SK-N-SH treated with all-trans-retinoic acid at 6 μM for 48 hours (cell line): Measurements from ENCODE around the gene LMF2.

Source experiments
- ATAC-seq: fragments of 200-7000 bp; cut with Tn5 transposase; 3 replicates; pipeline ENCODE4 v1.9.1; 2020; ENCODE audit warnings: mild to moderate bottlenecking, moderate library complexity
- ARNTL ChIP-seq: fragments of 450-650 bp; formaldehyde crosslinking; IDR thresholded peaks from 2 replicates; pipeline ENCODE4 v1.5.0; 2020; ENCODE audit warnings: low read depth, mild to moderate bottlenecking, moderate library complexity, borderline replicate concordance
- BACH2 ChIP-seq: fragments of 250-450 bp; sonication (Bioruptor Pico); IDR thresholded peaks from 2 replicates; pipeline ENCODE4 v1.9.0; 2021; ENCODE audit warnings: mild to moderate bottlenecking, borderline replicate concordance
- CREB5 ChIP-seq: fragments of 250-450 bp; sonication (Bioruptor Pico); IDR thresholded peaks from 2 replicates; pipeline ENCODE4 v1.5.1; 2020; ENCODE audit warnings: low read depth, mild to moderate bottlenecking, moderate library complexity
- CSDC2 ChIP-seq: fragments of 250-450 bp; sonication (Bioruptor Pico); IDR thresholded peaks from 2 replicates; pipeline ENCODE4 v1.5.0; 2020; ENCODE audit warnings: mild to moderate bottlenecking, moderate library complexity
- CSRNP3 ChIP-seq: fragments of 250-450 bp; sonication (Bioruptor Pico); IDR thresholded peaks from 2 replicates; pipeline ENCODE4 v1.5.1; 2021; ENCODE audit warnings: mild to moderate bottlenecking, moderate library complexity
- ESRRG ChIP-seq: fragments of 250-450 bp; sonication (Bioruptor Pico); IDR thresholded peaks from 2 replicates; pipeline ENCODE4 v1.6.1; 2021; ENCODE audit warnings: mild to moderate bottlenecking
- GLIS3 ChIP-seq: fragments of 250-450 bp; sonication (Bioruptor Pico); IDR thresholded peaks from 2 replicates; pipeline ENCODE4 v1.5.0; 2020; ENCODE audit warnings: mild to moderate bottlenecking, moderate library complexity
- OSR1 ChIP-seq: fragments of 250-450 bp; sonication (Bioruptor Pico); IDR thresholded peaks from 2 replicates; pipeline ENCODE4 v1.8.0; 2022; ENCODE audit warnings: moderate library complexity, mild to moderate bottlenecking, inconsistent platforms
- PATZ1 ChIP-seq: fragments of 250-450 bp; sonication (Bioruptor Pico); IDR thresholded peaks from 2 replicates; pipeline ENCODE4 v1.8.0; 2020; ENCODE audit warnings: mild to moderate bottlenecking, moderate library complexity, borderline replicate concordance
- POU6F1 ChIP-seq: fragments of 250-450 bp; sonication (Bioruptor Pico); IDR thresholded peaks from 2 replicates; pipeline ENCODE4 v1.8.0; 2021; ENCODE audit warnings: low read depth, mild to moderate bottlenecking, moderate library complexity, borderline replicate concordance
- PPARA ChIP-seq: fragments of 250-450 bp; sonication (Bioruptor Pico); IDR thresholded peaks from 2 replicates; pipeline ENCODE4 v1.5.0; 2020; ENCODE audit warnings: mild to moderate bottlenecking, borderline replicate concordance
- SNAI2 ChIP-seq: fragments of 250-450 bp; sonication (Bioruptor Pico); IDR thresholded peaks from 2 replicates; pipeline ENCODE4 v1.5.0; 2020; ENCODE audit warnings: mild to moderate bottlenecking, moderate library complexity
- TCF4 ChIP-seq: fragments of 250-450 bp; sonication (Bioruptor Pico); IDR thresholded peaks from 2 replicates; pipeline ENCODE4 v1.8.0; 2021; ENCODE audit warnings: mild to moderate bottlenecking, moderate library complexity, borderline replicate concordance
- TSHZ2 ChIP-seq: fragments of 250-450 bp; sonication (Bioruptor Pico); IDR thresholded peaks from 2 replicates; pipeline ENCODE4 v1.5.0; 2020; ENCODE audit warnings: mild to moderate bottlenecking, moderate library complexity
- ZC3H10 ChIP-seq: fragments of 250-450 bp; sonication (Bioruptor Pico); IDR thresholded peaks from 2 replicates; pipeline ENCODE4 v1.5.1; 2021; ENCODE audit warnings: mild to moderate bottlenecking, moderate library complexity
- ZFP3 ChIP-seq: fragments of 250-450 bp; sonication (Bioruptor Pico); IDR thresholded peaks from 2 replicates; pipeline ENCODE4 v1.5.0; 2020; ENCODE audit warnings: mild to moderate bottlenecking, moderate library complexity
- ZFP30 ChIP-seq: fragments of 450-650 bp; formaldehyde crosslinking; IDR thresholded peaks from 2 replicates; pipeline ENCODE4 v1.5.0; 2022; ENCODE audit warnings: mild to moderate bottlenecking, moderate library complexity
- ZNF565 ChIP-seq: fragments of 450-650 bp; formaldehyde crosslinking; conservative IDR thresholded peaks from 2 replicates; pipeline ENCODE4 v1.5.0; 2020; ENCODE audit warnings: low read depth, mild to moderate bottlenecking, moderate library complexity
- ZNF70 ChIP-seq: fragments of 450-650 bp; formaldehyde crosslinking; IDR thresholded peaks from 2 replicates; pipeline ENCODE4 v1.5.0; 2020; ENCODE audit warnings: mild to moderate bottlenecking, moderate library complexity
- ZNF8 ChIP-seq: fragments of 450-650 bp; formaldehyde crosslinking; IDR thresholded peaks from 2 replicates; pipeline ENCODE4 v1.5.0; 2020; ENCODE audit warnings: mild to moderate bottlenecking, moderate library complexity

LMF2 gene

GRCh38 chr22:50482107-50483074, 25.1 kb downstream of the LMF2 start:
- TF ChIP-seq ZFP30 (CRISPR knock-in tag) (no peak), CSRNP3 (CRISPR knock-in tag) (no peak), ARNTL (no peak), BACH2 (CRISPR knock-in tag) (no peak)
- no peak for ATAC-seq

- TF ChIP-seq POU6F1 (CRISPR knock-in tag) (no peak), ZNF70 (CRISPR knock-in tag) (no peak), TCF4 (CRISPR knock-in tag) (no peak), ZNF565 (CRISPR knock-in tag) (no peak), OSR1 (CRISPR knock-in tag) (no peak), GLIS3 (CRISPR knock-in tag) (no peak), CSDC2 (no peak), CREB5 (CRISPR knock-in tag) (no peak), ZNF8 (CRISPR knock-in tag) (no peak), ZFP30 (CRISPR knock-in tag) (no peak), PPARA (CRISPR knock-in tag) (no peak), ZC3H10 (CRISPR knock-in tag) (no peak), ARNTL (no peak), TSHZ2 (no peak), ZFP3 (CRISPR knock-in tag) (no peak), CSRNP3 (CRISPR knock-in tag) (no peak), PATZ1 (CRISPR knock-in tag) (no peak), SNAI2 (CRISPR knock-in tag) (no peak), ESRRG (CRISPR knock-in tag) (no peak)
- ATAC-seq, result peak; percentile 44
Measured at GRCh38 chr22:50481440-50482106, 25.9 kb downstream of the LMF2 start, which contains the start of gene ADM2. Gene ADM2 (plus strand): TSS chr22:50481543. CDS start chr22:50481848, 305 bp downstream.
